HCEC 1CT (cell line): ENCODE measurements around the gene G3BP1.
"Not testable (repeated sequence)": the region's sequence is repeated elsewhere in the genome, so short reads cannot be mapped to it uniquely, and the experiment has no call there.

Experiments
- DNase-seq: peaks from one replicate; pipeline ENCODE4 v3.0.0-alpha.2; 2017

G3BP1 gene

GRCh38 chr5:151800532-151800931 lies 28.8 kb downstream of the G3BP1 start:
- DNase-seq, result no peak

- peak; percentile 51 for DNase-seq
Measured at GRCh38 chr5:151805414-151806223, 33.9 kb downstream of the G3BP1 start.

GRCh38 chr5:151808451-151809169 lies 36.9 kb downstream of the G3BP1 start:
- no peak for DNase-seq

GRCh38 chr5:151810449-151810848 lies 38.7 kb downstream of the G3BP1 start:
- no peak for DNase-seq

GRCh38 chr5:151810897-151811296 lies 39.1 kb downstream of the G3BP1 start:
- DNase-seq, result no peak

GRCh38 chr5:151811593-151812321 lies 40.0 kb downstream of the G3BP1 start:
- DNase-seq, result peak; percentile 71

- peak; percentile 26 for DNase-seq
Measured at GRCh38 chr5:151812757-151813309, 41.1 kb downstream of the G3BP1 start.

GRCh38 chr5:151815051-151815450 lies 43.3 kb downstream of the G3BP1 start:
- no peak for DNase-seq

GRCh38 chr5:151819830-151820229 lies 48.1 kb downstream of the G3BP1 start:
- DNase-seq, result no peak

GRCh38 chr5:151820271-151820670 lies 48.5 kb downstream of the G3BP1 start:
- DNase-seq, result no peak

GRCh38 chr5:151820903-151821302 lies 49.1 kb downstream of the G3BP1 start:
- no peak for DNase-seq

- DNase-seq, result no peak
Measured at GRCh38 chr5:151822141-151822540, 50.4 kb downstream of the G3BP1 start.

- peak; percentile 59 for DNase-seq
Measured at GRCh38 chr5:151825445-151825844, 53.7 kb downstream of the G3BP1 start.

- DNase-seq, result no peak
Measured at GRCh38 chr5:151829370-151829769, 57.6 kb downstream of the G3BP1 start.

- not testable (repeated sequence) for DNase-seq
Measured at GRCh38 chr5:151832843-151833242, 61.1 kb downstream of the G3BP1 start.

- DNase-seq, result no peak
Measured at GRCh38 chr5:151846765-151847164, 75.0 kb downstream of the G3BP1 start.

- no peak for DNase-seq
Measured at GRCh38 chr5:151847871-151848270, 76.1 kb downstream of the G3BP1 start.

GRCh38 chr5:151855701-151856100 lies 83.9 kb downstream of the G3BP1 start:
- DNase-seq, result no peak

GRCh38 chr5:151856861-151857260 lies 85.1 kb downstream of the G3BP1 start:
- DNase-seq, result no peak

- DNase-seq, result not testable (repeated sequence)
Measured at GRCh38 chr5:151860867-151861266, 89.1 kb downstream of the G3BP1 start.
